Uterus (tissue), 2 donors: ENCODE results near the gene CFTR.

Experiments used
- CTCF ChIP-seq, 4 experiments: fragments of 200-600 bp in 2 of 4; fragments of 450-650 bp in 2 of 4; sonication (generic) in 2 of 4; IDR thresholded peaks; one replicate each; pipeline ENCODE4 v1.5.1; 2016 to 2019; ENCODE audit warnings: antibody characterized with exemption in 4 of 4, mild to moderate bottlenecking in 2 of 4, moderate library complexity in 1 of 4
- POLR2A ChIP-seq, 2 donors: fragments of 450-650 bp; IDR thresholded peaks; one replicate each; pipeline ENCODE4 v1.6.1; 2016; ENCODE audit warnings: antibody characterized with exemption in 2 of 2, mild to moderate bottlenecking in 1 of 2, moderate library complexity in 1 of 2

GRCh38 chr7:117690147-117690546 is 210.3 kb downstream of the CFTR start:
- TF ChIP-seq CTCF (IDR thresholded peaks at IDR 0.05) (no peak), POLR2A (IDR thresholded peaks at IDR 0.05) (no peak)
